Cardiac muscle cell (in vitro differentiated cells and primary cell): ENCODE data around the gene PABPN1L. TPM values are rescaled to one million over a fixed set of nuclear protein-coding genes. Genes with fewer than 3 reads are reported as not detected.

Experiments
- DNase-seq, 2 donors: peaks; one replicate each; pipeline versions ENCODE4 v3.0.0 to v3.0.0-alpha.2; 2010 to 2017; ENCODE audit warnings: low read depth in 1 of 2, low spot score in 1 of 2
- H3K27ac ChIP-seq: fragments of 200-600 bp; sonication (generic); 2 replicates; pipeline ENCODE4 v1.5.1; 2016
- H3K27me3 ChIP-seq: fragments of 200-600 bp; sonication (generic); 2 replicates; pipeline ENCODE4 v1.6.0; 2016; ENCODE audit warnings: control low read depth
- H3K36me3 ChIP-seq: fragments of 200-600 bp; sonication (generic); 2 replicates; pipeline ENCODE4 v1.5.1; 2016; ENCODE audit warnings: control low read depth
- H3K4me1 ChIP-seq: fragments of 200-600 bp; sonication (generic); 2 replicates; pipeline ENCODE4 v1.8.1; 2017; ENCODE audit warnings: low read depth, mild to moderate bottlenecking, mixed run types
- H3K4me3 ChIP-seq: fragments of 200-600 bp; sonication (generic); 2 replicates; pipeline ENCODE4 v1.5.1; 2016; ENCODE audit warnings: mild to moderate bottlenecking
- H3K9me3 ChIP-seq: fragments of 200-600 bp; sonication (generic); 2 replicates; pipeline ENCODE4 v1.5.1; 2017; ENCODE audit warnings: low read depth, mild to moderate bottlenecking, control low read depth
- CTCF ChIP-seq: IDR thresholded peaks from 2 replicates; pipeline ENCODE4 v1.5.1; 2012; ENCODE audit warnings: low read depth, mild to moderate bottlenecking, low read length
- polyA plus RNA-seq: library from polyadenylated mRNA; unstranded; fragments of >200 nt; fragmentation: Nextera tagmentation; extraction: Ambion mirVana; gene quantifications from 2 replicates; pipeline ENCODE4 v1.2.1, GENCODE V29; 2016
- total RNA-seq: library from RNA; depleted of rRNA; stranded (reverse); fragments of >200 nt; gene quantifications from 2 replicates; pipeline ENCODE4 v1.2.3, GENCODE V29; 2016

Gene PABPN1L
- total RNA-seq (not detected in 2 replicates), polyA plus RNA-seq (0.32 TPM in 1 of 2 replicates, not detected in the other)

GRCh38 chr16:88866151-88866920 is at the start of gene PABPN1L:
TSS of gene PABPN1L (minus strand) at chr16:88866660. CDS start at chr16:88866606, 54 bp downstream.
- no peak within 1 kb of the TSS for H3K4me3 ChIP-seq
- H3K27ac ChIP-seq = no peak within 1 kb of the TSS
- no peak for DNase-seq
- H3K27me3 ChIP-seq = no peaks in the 10 kb centered on the region
- H3K36me3 ChIP-seq = no peaks in the 10 kb centered on the region
- no peak for TF ChIP-seq CTCF
- H3K4me1 ChIP-seq = peaks cover 5% of the 10 kb centered on the region
- H3K9me3 ChIP-seq = no peaks in the 10 kb centered on the region

GRCh38 chr16:88915639-88916327 is 49.3 kb upstream of the PABPN1L start:
- no peak for DNase-seq
- Histone ChIP-seq H3K27ac (no peak overlapping the region), H3K27me3 (no peaks in the 10 kb centered on the region), H3K4me1 (peaks cover 5% of the 10 kb centered on the region), H3K36me3 (no peaks in the 10 kb centered on the region), H3K9me3 (no peaks in the 10 kb centered on the region), H3K4me3 (no peak overlapping the region)
- no peak for TF ChIP-seq CTCF

GRCh38 chr16:88914750-88915368 is 48.4 kb upstream of the PABPN1L start:
- Histone ChIP-seq H3K27ac (no peak overlapping the region), H3K9me3 (no peaks in the 10 kb centered on the region), H3K36me3 (no peaks in the 10 kb centered on the region), H3K4me1 (peaks cover 5% of the 10 kb centered on the region), H3K27me3 (no peaks in the 10 kb centered on the region), H3K4me3 (no peak overlapping the region)
- no peak for TF ChIP-seq CTCF
- DNase-seq = peak in 1 of 2 donors; percentile 45

- H3K36me3 ChIP-seq = no peaks in the 10 kb centered on the region
- TF ChIP-seq CTCF = no peak
- no peaks in the 10 kb centered on the region for H3K27me3 ChIP-seq
- no peak overlapping the region for H3K4me3 ChIP-seq
- H3K27ac ChIP-seq = no peak overlapping the region
- peaks cover 5% of the 10 kb centered on the region for H3K4me1 ChIP-seq
- no peak for DNase-seq
- no peaks in the 10 kb centered on the region for H3K9me3 ChIP-seq
Observed at GRCh38 chr16:88913870-88914269, 47.4 kb upstream of the PABPN1L start.

- DNase-seq = no peak
- no peak overlapping the region for H3K4me3 ChIP-seq
- H3K9me3 ChIP-seq = no peaks in the 10 kb centered on the region
- H3K36me3 ChIP-seq = no peaks in the 10 kb centered on the region
- no peaks in the 10 kb centered on the region for H3K27me3 ChIP-seq
- peaks cover 5% of the 10 kb centered on the region for H3K4me1 ChIP-seq
- no peak for TF ChIP-seq CTCF
- no peak overlapping the region for H3K27ac ChIP-seq
Observed at GRCh38 chr16:88913001-88913612, 46.6 kb upstream of the PABPN1L start.
